Hematopoietic multipotent progenitor cell (in vitro differentiated cells): ENCODE measurements around the gene KLHL29. TPM values are rescaled to one million over a fixed set of nuclear protein-coding genes. Genes with fewer than 3 reads are reported as not detected.
A peak's percentile ranks its signal among the peaks of the same experiment; 100 is the strongest.

Source experiments
- DNase-seq, 3 donors: peaks; one replicate each; pipeline ENCODE4 v3.0.0-alpha.2; 2011 to 2015; ENCODE audit warnings: low read depth in 2 of 3, low spot score in 2 of 3
- total RNA-seq: library from RNA; depleted of rRNA; stranded (reverse); fragments of >200 nt; gene quantifications from one replicate; pipeline ENCODE4 v1.2.3, GENCODE V29; 2012

The KLHL29 gene
- total RNA-seq, 1 donor = under 0.01 TPM

GRCh38 chr2:23506531-23507266, 121.7 kb downstream of the KLHL29 start:
- peak in 1 of 3 donors; percentile 56 for DNase-seq

- DNase-seq = no peak
Observed at GRCh38 chr2:23507267-23508065, 122.5 kb downstream of the KLHL29 start.

- no peak for DNase-seq
Observed at GRCh38 chr2:23508066-23508390, 123.0 kb downstream of the KLHL29 start.

- no peak for DNase-seq
Observed at GRCh38 chr2:23509103-23509502, 124.1 kb downstream of the KLHL29 start.

GRCh38 chr2:23509596-23510292, 124.8 kb downstream of the KLHL29 start:
- DNase-seq = no peak

GRCh38 chr2:23510471-23510870, 125.5 kb downstream of the KLHL29 start:
- no peak for DNase-seq

- no peak for DNase-seq
Observed at GRCh38 chr2:23512778-23513177, 127.8 kb downstream of the KLHL29 start.

GRCh38 chr2:23513245-23513871, 128.4 kb downstream of the KLHL29 start:
- no peak for DNase-seq

GRCh38 chr2:23513872-23514793, 129.2 kb downstream of the KLHL29 start:
- no peak for DNase-seq

GRCh38 chr2:23516520-23517256, 131.7 kb downstream of the KLHL29 start:
- DNase-seq = no peak

- no peak for DNase-seq
Observed at GRCh38 chr2:23518481-23519333, 133.7 kb downstream of the KLHL29 start.

- DNase-seq = no peak
Observed at GRCh38 chr2:23519334-23519651, 134.3 kb downstream of the KLHL29 start.

GRCh38 chr2:23520256-23520655, 135.3 kb downstream of the KLHL29 start:
- DNase-seq = no peak

- no peak for DNase-seq
Observed at GRCh38 chr2:23521060-23521459, 136.1 kb downstream of the KLHL29 start.

GRCh38 chr2:23522726-23523372, 137.9 kb downstream of the KLHL29 start:
- no peak for DNase-seq

- no peak for DNase-seq
Observed at GRCh38 chr2:23523373-23524260, 138.6 kb downstream of the KLHL29 start.

GRCh38 chr2:23524261-23524706, 139.3 kb downstream of the KLHL29 start:
- DNase-seq = no peak
